ENCODE results near the gene LEUTX. TPM values are rescaled to one million over a fixed set of nuclear protein-coding genes. Genes with fewer than 3 reads are reported as not detected.
"Not testable (repeated sequence)": the region's sequence is repeated elsewhere in the genome, so short reads cannot be mapped to it uniquely, and the experiment has no call there.

Gene LEUTX
- total RNA-seq, 1 donor from 2014 or later = not detected

DNA sequence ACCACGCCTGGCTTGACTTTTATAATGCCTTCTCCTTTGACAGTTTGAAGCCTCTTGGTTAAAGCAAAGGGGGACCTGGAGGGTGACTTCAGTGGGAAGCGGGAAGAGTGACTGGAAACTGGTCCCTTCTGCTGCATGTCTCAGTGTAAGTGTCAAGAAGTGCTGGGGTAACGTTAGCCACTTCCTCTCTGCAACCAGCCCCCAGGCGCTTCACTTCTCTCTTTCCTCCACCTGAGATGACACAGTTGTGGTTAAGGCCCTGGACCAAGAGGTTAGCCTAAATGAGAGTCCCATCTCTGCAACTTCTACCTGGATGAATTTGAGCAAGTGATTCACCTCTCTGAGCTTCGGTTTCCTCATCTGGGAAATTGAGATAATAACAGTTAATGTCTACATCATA, 16.3 kb downstream of the LEUTX start:
- Mint-ChIP-seq H3K4me1 (ENCODE audit: low read depth) (peaks cover 10% of the 10 kb centered on the region), H3K4me3 (ENCODE audit: low read depth) (no peak overlapping the region), H3K36me3 (ENCODE audit: low read depth) (no peaks in the 10 kb centered on the region), H3K27ac (no peak overlapping the region), H3K9me3 (no peaks in the 10 kb centered on the region), H3K27me3 (ENCODE audit: low read depth) (peaks cover 23% of the 10 kb centered on the region)
- no peak for DNase-seq (ENCODE audit: low spot score)
- intact Hi-C loops (cut with micrococcal nuclease) = no loop called here

DNA sequence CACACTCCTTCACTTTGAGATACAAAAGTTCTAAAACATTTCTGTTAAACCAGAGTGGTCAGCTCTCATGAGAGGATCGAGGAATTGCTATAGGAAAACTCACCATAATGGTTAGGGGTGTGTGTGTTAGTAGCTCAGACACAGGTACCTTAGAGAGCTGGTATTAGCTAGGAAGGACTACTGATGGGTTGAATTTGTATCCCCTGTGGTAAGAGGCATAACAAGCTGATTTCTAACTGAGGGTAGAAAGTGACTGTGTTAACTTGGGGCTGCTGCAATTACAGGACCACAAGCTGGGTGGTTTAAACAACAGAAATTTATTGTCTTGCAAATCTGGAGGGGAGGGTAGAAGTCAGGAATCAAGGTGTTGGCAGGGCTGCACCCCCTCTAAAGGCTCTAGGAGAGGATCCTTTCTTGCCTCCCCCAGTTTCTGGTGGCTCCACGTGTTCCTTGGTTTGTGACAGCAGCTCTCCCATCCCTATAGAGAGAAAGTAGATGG, 17.4 kb downstream of the LEUTX start:
- no peaks in the 10 kb centered on the region for H3K36me3 Mint-ChIP-seq (ENCODE audit: low read depth)
- intact Hi-C loops (cut with micrococcal nuclease) = no loop called here
- DNase-seq (ENCODE audit: low spot score) = no peak
- no peak overlapping the region for H3K4me3 Mint-ChIP-seq (ENCODE audit: low read depth)
- H3K27me3 Mint-ChIP-seq (ENCODE audit: low read depth) = peaks cover 23% of the 10 kb centered on the region
- H3K27ac Mint-ChIP-seq = no peak overlapping the region
- no peaks in the 10 kb centered on the region for H3K9me3 Mint-ChIP-seq
- peaks cover 10% of the 10 kb centered on the region for H3K4me1 Mint-ChIP-seq (ENCODE audit: low read depth)

DNA sequence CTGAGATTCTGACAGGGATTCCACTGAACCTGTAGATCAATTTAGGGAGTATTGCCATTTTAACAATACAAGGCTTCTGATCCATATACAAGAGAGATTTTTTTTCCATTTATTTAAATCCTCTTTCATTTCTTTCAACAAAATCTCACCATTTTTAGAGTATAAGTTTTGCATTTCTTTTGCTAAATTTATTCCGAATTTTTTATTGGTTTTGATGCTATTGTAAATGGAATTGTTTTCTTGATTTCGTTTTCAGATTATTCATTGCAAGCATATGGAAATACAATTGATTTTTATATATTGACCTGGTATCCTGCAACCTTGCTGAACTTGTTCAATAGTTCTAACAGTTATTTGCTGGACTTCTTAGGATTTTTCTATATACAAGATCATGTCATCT, 18.4 kb downstream of the LEUTX start:
- H3K9me3 Mint-ChIP-seq = no peaks in the 10 kb centered on the region
- H3K27ac Mint-ChIP-seq = no peak overlapping the region
- peaks cover 23% of the 10 kb centered on the region for H3K27me3 Mint-ChIP-seq (ENCODE audit: low read depth)
- peaks cover 10% of the 10 kb centered on the region for H3K4me1 Mint-ChIP-seq (ENCODE audit: low read depth)
- no peaks in the 10 kb centered on the region for H3K36me3 Mint-ChIP-seq (ENCODE audit: low read depth)
- DNase-seq (ENCODE audit: low spot score) = no peak
- intact Hi-C loops (cut with micrococcal nuclease) = no loop called here
- H3K4me3 Mint-ChIP-seq (ENCODE audit: low read depth) = no peak overlapping the region

DNA sequence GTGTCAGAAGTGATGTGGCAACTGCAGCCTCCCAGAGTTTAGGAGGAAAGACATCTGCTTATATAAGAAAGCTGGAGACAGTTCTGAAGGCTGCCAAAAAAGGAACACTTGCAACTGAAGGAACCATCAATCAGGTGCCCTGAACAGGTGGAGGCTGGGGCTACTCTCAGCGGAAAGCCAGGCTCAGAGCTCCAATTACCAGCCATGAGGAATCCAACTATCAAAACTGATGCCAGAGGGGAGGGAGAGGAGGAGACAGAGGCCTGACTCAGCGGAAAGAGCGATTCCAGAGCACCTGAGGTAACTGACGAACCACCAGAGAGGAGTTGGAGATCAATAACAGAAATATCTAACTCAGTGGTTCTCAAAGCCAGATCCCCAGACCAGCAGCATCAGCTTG, 24.3 kb downstream of the LEUTX start:
- DNase-seq (ENCODE audit: low spot score) = no peak
- Mint-ChIP-seq H3K4me1 (ENCODE audit: low read depth) (no peaks in the 10 kb centered on the region), H3K36me3 (ENCODE audit: low read depth) (no peaks in the 10 kb centered on the region), H3K4me3 (ENCODE audit: low read depth) (no peak overlapping the region), H3K9me3 (no peaks in the 10 kb centered on the region), H3K27me3 (ENCODE audit: low read depth) (peaks cover 8% of the 10 kb centered on the region), H3K27ac (no peak overlapping the region)
- intact Hi-C loops (cut with micrococcal nuclease) = no loop called here

DNA sequence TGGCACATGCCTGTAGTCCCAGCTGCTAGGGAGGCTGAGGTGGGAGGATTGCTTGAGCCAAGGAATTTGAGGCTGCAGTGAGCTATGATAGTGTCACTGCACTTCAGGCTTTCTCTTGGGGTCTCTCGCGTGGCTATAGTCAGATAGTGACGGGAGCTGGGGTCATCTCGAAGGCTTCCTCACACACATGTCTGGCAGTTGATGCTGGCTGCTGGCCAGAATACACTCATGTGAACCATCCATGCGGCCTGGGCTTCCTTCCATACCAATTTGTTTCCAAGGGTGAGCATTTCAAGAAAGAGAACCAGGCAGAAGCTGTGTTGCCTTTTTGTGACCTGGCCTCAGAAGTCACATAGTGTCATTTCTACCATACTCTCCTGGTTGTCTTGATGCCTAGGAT, 26.4 kb downstream of the LEUTX start:
- DNase-seq (ENCODE audit: low spot score) = no peak
- no peaks in the 10 kb centered on the region for H3K9me3 Mint-ChIP-seq
- intact Hi-C loops (cut with micrococcal nuclease) = no loop called here
- no peaks in the 10 kb centered on the region for H3K4me1 Mint-ChIP-seq (ENCODE audit: low read depth)
- H3K36me3 Mint-ChIP-seq (ENCODE audit: low read depth) = no peaks in the 10 kb centered on the region
- H3K4me3 Mint-ChIP-seq (ENCODE audit: low read depth) = no peak overlapping the region
- peaks cover 7% of the 10 kb centered on the region for H3K27me3 Mint-ChIP-seq (ENCODE audit: low read depth)
- no peak overlapping the region for H3K27ac Mint-ChIP-seq

DNA sequence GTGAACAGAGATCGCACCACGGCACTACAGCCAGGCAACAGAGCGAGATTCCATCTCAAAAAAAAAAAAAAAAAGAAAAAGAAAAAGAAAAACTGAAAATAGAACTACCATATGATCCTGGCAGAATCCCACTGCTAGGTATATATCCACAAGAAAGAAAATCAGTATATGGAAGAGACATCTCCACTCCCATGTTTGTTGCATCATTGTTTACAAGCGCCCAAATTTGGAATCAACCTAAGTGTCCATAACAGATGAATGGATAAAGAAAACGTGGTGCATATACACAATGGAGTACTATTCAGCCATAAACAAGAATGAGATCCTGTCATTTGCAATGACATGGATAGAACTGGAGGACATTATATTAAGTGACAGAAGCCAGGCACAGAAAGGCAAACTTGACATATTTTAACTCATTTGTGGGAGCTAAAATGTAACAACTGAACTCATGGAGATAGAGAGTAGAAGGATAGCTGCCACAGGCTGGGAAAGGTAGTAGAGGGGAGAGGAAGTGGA, 29.3 kb downstream of the LEUTX start:
- no peak overlapping the region for H3K4me3 Mint-ChIP-seq (ENCODE audit: low read depth)
- H3K27me3 Mint-ChIP-seq (ENCODE audit: low read depth) = peaks cover 4% of the 10 kb centered on the region
- H3K27ac Mint-ChIP-seq = no peak overlapping the region
- intact Hi-C loops (cut with micrococcal nuclease) = no loop called here
- no peaks in the 10 kb centered on the region for H3K36me3 Mint-ChIP-seq (ENCODE audit: low read depth)
- no peaks in the 10 kb centered on the region for H3K9me3 Mint-ChIP-seq
- H3K4me1 Mint-ChIP-seq (ENCODE audit: low read depth) = no peaks in the 10 kb centered on the region
- DNase-seq (ENCODE audit: low spot score) = no peak

DNA sequence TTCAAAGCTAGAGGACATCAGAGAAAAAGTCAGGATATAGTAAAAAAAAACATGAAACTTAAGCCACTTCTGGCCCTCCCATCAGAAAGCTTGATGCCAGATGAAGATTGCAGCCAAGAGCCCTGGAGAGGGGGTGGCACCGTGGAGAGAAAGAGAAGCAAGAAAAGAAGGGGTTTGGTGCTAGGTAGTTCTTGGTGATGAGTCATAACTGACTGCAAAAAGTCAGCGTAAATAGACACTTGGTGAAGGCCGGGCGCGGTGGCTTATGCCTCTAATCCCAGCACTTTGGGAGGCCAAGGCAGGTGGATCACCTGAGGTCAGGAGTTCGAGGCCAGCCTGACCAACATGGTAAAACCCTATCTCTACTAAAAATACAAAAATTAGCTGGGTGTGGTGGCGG, 30.0 kb downstream of the LEUTX start:
- H3K27ac Mint-ChIP-seq; H3K27me3 Mint-ChIP-seq (ENCODE audit: low read depth); H3K4me3 Mint-ChIP-seq (ENCODE audit: low read depth); DNase-seq (ENCODE audit: low spot score); H3K4me1 Mint-ChIP-seq (ENCODE audit: low read depth); H3K36me3 Mint-ChIP-seq (ENCODE audit: low read depth); intact Hi-C loops (cut with micrococcal nuclease); H3K9me3 Mint-ChIP-seq: not testable (repeated sequence)

DNA sequence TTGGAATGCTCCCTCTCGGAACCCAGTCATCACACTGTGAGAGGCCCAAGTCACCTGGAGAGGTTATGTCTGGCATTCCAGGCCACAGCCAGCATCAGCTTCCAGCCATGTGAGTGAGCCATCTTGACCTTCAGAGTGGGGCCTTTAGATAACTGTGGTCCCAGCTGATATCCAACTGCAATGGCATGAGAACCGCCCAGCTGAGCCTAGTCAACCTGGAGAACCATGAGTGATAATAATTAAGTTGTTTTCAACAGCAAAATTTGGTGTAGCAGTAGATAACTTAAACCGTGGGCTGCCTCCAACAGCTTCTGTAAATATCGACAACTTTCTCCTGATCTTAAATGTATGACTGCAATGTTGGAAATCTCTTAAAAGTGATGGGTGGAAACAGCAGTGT, 30.7 kb downstream of the LEUTX start:
- intact Hi-C loops (cut with micrococcal nuclease) = no loop called here
- no peak overlapping the region for H3K27ac Mint-ChIP-seq
- no peaks in the 10 kb centered on the region for H3K4me1 Mint-ChIP-seq (ENCODE audit: low read depth)
- no peaks in the 10 kb centered on the region for H3K27me3 Mint-ChIP-seq (ENCODE audit: low read depth)
- no peak overlapping the region for H3K4me3 Mint-ChIP-seq (ENCODE audit: low read depth)
- DNase-seq (ENCODE audit: low spot score) = no peak
- H3K36me3 Mint-ChIP-seq (ENCODE audit: low read depth) = no peaks in the 10 kb centered on the region
- H3K9me3 Mint-ChIP-seq = no peaks in the 10 kb centered on the region

DNA sequence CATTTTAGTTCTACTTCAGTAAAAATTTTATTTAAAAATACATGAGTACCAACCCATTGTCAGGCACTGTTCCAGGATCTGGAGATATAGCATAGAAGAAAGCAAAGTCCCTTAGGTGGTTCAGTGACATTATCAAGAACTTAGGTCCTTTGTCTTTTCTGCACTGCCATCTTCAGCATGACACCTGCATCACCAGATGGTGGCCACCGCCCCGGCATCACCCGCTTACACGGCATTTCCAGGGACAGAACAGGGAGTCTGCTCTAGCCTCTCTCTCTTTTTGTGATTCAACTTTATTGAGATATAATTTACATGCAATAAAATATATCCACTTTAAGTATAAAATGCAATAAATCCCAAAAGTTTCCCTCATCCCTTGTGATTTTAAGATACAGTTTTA, 31.8 kb downstream of the LEUTX start:
- Mint-ChIP-seq H3K27me3 (ENCODE audit: low read depth) (no peaks in the 10 kb centered on the region), H3K4me1 (ENCODE audit: low read depth) (no peaks in the 10 kb centered on the region), H3K36me3 (ENCODE audit: low read depth) (no peaks in the 10 kb centered on the region), H3K27ac (no peak overlapping the region), H3K4me3 (ENCODE audit: low read depth) (no peak overlapping the region), H3K9me3 (no peaks in the 10 kb centered on the region)
- DNase-seq (ENCODE audit: low spot score) = no peak
- intact Hi-C loops (cut with micrococcal nuclease) = no loop called here

DNA sequence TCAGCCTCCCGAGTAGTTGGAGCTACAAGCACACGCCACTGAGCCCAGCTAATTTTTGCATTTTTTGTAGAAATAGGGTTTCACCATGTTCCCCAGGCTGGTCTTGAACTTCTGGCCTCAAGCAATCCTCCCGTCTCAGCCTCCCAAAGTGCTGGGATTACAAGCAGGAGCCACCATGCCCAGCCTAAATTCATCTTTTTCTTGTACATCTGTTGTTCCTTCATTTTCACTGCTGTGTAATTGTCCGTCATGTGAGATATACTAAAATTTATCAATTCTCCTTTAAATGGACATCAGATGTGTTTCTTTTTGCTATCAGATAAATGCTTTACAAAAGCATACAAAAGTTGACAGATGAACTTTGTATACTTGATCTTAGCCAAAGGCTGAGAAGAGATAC, 32.4 kb downstream of the LEUTX start:
- no peaks in the 10 kb centered on the region for H3K27me3 Mint-ChIP-seq (ENCODE audit: low read depth)
- no peaks in the 10 kb centered on the region for H3K4me1 Mint-ChIP-seq (ENCODE audit: low read depth)
- no peaks in the 10 kb centered on the region for H3K9me3 Mint-ChIP-seq
- H3K4me3 Mint-ChIP-seq (ENCODE audit: low read depth) = no peak overlapping the region
- DNase-seq (ENCODE audit: low spot score) = no peak
- intact Hi-C loops (cut with micrococcal nuclease) = no loop called here
- no peaks in the 10 kb centered on the region for H3K36me3 Mint-ChIP-seq (ENCODE audit: low read depth)
- no peak overlapping the region for H3K27ac Mint-ChIP-seq

DNA sequence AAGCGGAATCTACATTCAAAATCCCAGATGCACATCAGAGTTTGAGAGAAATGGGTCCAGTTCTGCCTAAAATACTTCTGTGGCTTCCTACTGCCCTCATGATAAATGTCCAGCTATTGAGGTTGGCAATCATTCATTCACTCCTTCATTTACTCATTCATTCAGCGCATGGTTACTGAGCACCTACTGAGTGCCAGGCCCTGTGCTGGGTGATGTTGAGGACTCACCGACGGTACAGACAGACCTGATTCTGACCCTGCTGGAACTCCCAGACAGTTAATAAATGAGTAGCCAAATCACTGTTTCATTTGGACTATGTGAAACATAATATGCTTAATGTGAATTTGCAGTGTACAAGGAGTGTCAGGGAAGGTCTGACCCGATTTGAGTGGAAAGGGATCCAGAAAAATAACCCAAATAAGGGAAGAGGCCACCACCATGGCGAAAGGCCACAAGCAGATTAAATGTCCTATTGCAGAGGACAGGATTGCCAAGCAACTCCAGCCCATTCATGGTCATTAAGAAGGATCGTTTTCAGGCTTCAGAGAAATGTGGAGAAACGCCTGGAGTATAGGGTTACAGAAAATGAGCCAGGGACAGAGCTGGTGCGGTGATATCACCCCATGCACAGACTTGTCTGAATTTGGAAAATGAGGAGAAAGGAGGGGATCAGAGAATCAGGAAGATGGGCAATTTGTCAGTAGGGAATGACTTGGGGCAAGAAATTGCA, 34.8 kb downstream of the LEUTX start:
- H3K4me1 Mint-ChIP-seq (ENCODE audit: low read depth) = no peaks in the 10 kb centered on the region
- H3K27ac Mint-ChIP-seq = no peak overlapping the region
- H3K4me3 Mint-ChIP-seq (ENCODE audit: low read depth) = no peak overlapping the region
- no peaks in the 10 kb centered on the region for H3K27me3 Mint-ChIP-seq (ENCODE audit: low read depth)
- intact Hi-C loops (cut with micrococcal nuclease) = no loop called here
- H3K36me3 Mint-ChIP-seq (ENCODE audit: low read depth) = peaks cover 8% of the 10 kb centered on the region
- H3K9me3 Mint-ChIP-seq = no peaks in the 10 kb centered on the region
- DNase-seq (ENCODE audit: low spot score) = no peak

DNA sequence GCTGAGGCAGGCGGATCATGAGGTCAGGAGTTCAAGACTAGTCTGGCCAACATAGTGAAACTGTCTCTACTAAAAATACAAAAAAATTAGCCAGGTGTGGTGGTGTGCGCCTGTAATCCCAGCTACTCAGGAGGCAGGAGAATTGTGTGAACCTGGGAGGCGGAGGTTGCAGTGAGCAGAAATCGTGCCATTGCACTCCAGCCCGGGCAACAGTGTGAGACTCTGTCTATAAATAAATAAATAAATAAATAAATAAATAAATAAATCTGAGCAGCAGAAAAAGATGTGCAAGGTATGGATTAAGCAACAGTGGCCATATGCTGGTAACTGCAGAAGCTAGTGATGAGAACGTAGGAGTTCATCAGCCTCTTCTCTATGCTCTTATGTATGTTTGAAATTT, 35.5 kb downstream of the LEUTX start:
- H3K4me3 Mint-ChIP-seq (ENCODE audit: low read depth); intact Hi-C loops (cut with micrococcal nuclease); H3K36me3 Mint-ChIP-seq (ENCODE audit: low read depth); H3K4me1 Mint-ChIP-seq (ENCODE audit: low read depth); H3K27ac Mint-ChIP-seq; H3K9me3 Mint-ChIP-seq; H3K27me3 Mint-ChIP-seq (ENCODE audit: low read depth); DNase-seq (ENCODE audit: low spot score): not testable (repeated sequence)

DNA sequence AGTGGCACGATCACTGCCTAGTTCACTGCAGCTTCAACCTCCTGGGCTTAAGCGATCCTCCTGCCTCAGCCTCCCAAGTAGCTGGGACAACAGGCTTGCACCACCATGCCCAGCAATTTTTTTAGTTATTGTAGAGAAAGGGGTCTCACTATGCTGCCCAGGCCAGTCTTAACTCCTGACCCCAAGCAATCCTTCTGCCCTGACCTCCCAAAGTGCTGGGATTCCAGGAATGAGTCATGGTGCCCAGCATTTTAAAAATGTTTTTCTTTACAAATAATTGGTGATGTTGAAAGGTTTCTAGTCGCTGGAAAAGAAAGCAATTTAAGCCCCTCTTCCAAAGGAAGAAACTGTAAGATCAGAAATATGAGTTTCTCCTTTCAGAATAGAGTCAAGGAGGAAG, 35.9 kb downstream of the LEUTX start:
- intact Hi-C loops (cut with micrococcal nuclease) = no loop called here
- no peaks in the 10 kb centered on the region for H3K4me1 Mint-ChIP-seq (ENCODE audit: low read depth)
- no peaks in the 10 kb centered on the region for H3K27me3 Mint-ChIP-seq (ENCODE audit: low read depth)
- no peak for DNase-seq (ENCODE audit: low spot score)
- H3K4me3 Mint-ChIP-seq (ENCODE audit: low read depth) = no peak overlapping the region
- peaks cover 8% of the 10 kb centered on the region for H3K36me3 Mint-ChIP-seq (ENCODE audit: low read depth)
- H3K9me3 Mint-ChIP-seq = no peaks in the 10 kb centered on the region
- no peak overlapping the region for H3K27ac Mint-ChIP-seq
